ENCODE measurements around the gene TRIM42.

The TRIM42 gene

GRCh38 chr3:140711390-140712035 lies 33.6 kb downstream of the TRIM42 start:
- no peak for DNase-seq

- DNase-seq, result no peak
Measured at GRCh38 chr3:140712301-140712700, 34.4 kb downstream of the TRIM42 start.

GRCh38 chr3:140715035-140715434 lies 37.2 kb downstream of the TRIM42 start:
- no peak for DNase-seq

- DNase-seq, result no peak
Measured at GRCh38 chr3:140717921-140718320, 40.1 kb downstream of the TRIM42 start.

- DNase-seq, result no peak
Measured at GRCh38 chr3:140719841-140720614, 42.2 kb downstream of the TRIM42 start.

GRCh38 chr3:140723576-140723975 lies 45.7 kb downstream of the TRIM42 start:
- no peak for DNase-seq

- DNase-seq, result no peak
Measured at GRCh38 chr3:140724856-140725812, 47.3 kb downstream of the TRIM42 start.

- no peak for DNase-seq
Measured at GRCh38 chr3:140726066-140726465, 48.2 kb downstream of the TRIM42 start.

GRCh38 chr3:140727886-140728285 lies 50.0 kb downstream of the TRIM42 start:
- DNase-seq, result no peak

GRCh38 chr3:140731440-140732119 lies 53.7 kb downstream of the TRIM42 start:
- no peak for DNase-seq

- no peak for DNase-seq
Measured at GRCh38 chr3:140733623-140734022, 55.8 kb downstream of the TRIM42 start.

GRCh38 chr3:140736863-140737460 lies 59.1 kb downstream of the TRIM42 start:
- DNase-seq, result no peak

- no peak for DNase-seq
Measured at GRCh38 chr3:140742116-140742515, 64.3 kb downstream of the TRIM42 start.

- no peak for DNase-seq
Measured at GRCh38 chr3:140748171-140748570, 70.3 kb downstream of the TRIM42 start.

GRCh38 chr3:140748903-140749302 lies 71.0 kb downstream of the TRIM42 start:
- no peak for DNase-seq
